Measurements from ENCODE around the gene COBL.

The COBL gene

DNA sequence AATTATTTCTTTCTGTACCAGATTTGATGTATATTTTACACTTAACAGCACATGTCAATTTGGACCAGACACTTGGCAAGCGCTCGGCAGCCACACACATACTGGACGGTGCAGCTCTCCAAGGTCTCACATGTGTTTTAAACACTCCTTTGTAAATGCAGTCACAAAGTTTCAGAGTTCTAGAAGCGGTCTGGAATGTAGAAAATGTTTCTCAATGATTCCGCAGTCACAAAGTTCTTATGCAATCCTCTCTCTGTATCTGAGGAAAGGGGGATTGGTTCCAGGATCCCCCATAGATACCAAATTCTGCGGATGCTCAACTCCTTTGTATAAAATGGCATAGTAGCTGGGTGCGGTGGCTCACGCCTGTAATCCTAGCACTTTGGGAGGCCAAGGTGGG, 280.9 kb downstream of the COBL start:
- no peak for DNase-seq

DNA sequence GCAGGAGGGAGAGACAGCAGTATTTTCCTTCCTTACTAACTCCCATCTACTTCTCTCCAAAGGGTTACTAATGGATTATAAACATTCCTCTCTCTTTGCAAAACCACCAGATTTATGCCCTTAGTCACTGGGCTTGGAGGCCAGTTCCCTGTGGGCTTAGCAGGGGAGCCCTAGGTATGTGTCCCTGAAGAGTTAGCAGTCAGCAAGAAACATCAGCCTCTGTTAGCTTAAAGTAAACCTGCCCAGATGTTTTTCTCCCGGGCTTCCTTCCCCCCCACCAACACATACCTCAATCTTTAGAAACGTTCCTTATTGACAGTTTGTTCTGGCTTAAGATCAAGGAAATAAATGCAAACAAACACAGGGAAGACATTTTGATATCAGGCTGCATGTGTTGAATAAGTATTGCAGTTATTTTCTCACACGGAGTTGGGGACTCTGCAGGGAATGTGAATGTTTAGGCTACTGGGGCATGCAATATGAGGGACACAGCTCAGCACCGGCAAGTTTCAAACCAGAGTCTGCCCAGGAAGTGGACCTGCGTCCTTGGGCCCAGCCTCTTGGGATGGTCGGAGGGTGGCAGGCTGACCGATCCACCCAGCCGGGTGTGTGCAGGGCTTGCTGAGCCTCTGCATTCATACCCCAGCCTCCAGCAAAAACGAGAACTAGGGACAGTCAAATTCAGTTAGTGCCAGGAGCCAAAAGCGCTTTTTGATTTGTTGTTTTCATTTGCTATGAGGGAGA, 281.9 kb downstream of the COBL start:
- no peak for DNase-seq

DNA sequence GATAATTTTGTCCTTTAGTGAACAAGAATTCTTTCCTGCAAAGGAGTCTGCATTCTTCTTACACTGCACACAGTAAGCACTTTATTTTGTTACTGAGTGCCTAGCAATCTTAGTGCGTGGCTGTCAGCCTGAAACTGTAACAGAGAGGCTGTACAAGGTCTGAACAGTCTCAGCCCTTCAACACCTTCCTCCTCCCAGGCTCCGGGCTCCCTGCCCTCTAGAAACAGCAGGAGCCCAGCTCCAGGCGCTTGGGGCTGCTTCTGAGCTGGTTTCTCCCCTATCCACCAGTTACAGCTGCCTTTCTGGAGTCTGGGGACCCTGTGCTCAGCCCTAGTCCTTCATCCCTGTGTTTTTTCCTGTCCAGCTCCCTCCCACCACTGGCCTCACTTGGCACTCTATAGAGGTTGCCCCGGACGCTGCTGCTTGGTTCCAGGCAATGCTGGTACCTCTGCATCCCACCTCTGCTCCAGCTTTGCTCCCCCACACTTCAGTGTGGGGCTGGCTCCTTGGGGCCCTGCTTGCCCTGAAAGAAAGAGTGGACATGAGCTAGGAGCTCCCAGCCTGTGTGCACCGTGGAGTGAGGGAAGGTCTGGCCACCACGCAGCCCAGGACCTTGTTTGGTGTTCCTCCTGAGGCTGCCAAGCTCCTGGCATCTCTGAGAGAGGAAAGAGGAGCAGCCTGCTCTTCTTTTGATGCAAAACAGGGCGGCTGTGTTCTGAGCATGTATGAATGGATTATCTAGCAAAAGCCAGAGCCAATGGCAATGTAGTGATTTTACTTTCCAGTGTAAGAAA, 282.7 kb downstream of the COBL start:
- no peak for DNase-seq

DNA sequence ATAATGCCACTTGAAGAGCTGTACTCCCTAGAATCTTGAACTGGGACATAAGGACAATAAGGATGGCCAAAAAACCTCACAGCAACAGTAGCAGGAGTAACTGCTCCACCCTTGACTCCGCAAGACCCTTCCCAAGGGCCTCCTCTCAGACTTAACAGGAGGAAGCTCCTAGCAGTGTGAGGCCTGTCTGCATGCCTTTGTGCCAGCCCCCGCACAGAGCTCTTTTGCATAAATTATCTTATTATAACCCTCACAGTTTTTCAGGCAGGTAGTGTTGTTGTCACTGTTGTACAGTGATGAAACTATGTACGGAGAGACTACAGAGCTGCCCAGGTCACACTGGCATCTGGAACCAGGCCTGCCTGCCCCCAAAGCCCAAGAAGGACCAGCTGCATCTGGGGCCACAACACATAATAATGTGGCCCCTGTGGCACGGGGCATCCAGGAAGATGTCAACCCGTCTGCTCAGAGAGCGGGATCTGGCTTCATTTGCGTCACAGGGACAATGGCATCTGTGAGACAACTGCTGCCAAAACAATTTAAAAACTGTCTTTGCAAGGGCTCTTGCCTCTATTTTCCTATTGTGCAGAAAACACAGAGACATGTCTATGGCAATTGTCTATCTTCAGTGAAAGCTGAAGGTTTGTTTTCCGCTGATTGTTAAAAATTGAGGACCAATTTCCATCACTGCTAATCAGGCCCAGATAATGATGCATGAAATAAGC, 284.7 kb downstream of the COBL start:
- no peak for DNase-seq

DNA sequence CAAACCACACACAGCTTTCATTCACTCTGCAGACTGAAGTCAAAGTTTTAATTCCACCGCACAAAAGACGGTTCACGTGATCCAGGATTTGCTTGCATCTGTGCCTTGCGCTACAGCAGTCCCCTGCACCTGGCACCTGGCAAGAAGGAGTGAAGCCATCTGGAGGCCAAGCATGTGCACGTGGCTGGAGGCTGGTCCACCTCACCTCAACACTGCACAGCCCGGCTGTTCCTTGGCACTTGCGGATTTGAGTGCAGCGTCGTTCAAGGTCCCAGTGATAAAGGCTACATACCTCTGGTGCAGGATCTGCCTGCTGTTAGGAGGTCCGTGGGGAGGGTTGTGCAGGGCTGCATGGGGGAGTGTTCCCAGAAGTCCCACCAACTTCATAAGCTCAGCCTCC, 285.4 kb downstream of the COBL start:
- DNase-seq = no peak

DNA sequence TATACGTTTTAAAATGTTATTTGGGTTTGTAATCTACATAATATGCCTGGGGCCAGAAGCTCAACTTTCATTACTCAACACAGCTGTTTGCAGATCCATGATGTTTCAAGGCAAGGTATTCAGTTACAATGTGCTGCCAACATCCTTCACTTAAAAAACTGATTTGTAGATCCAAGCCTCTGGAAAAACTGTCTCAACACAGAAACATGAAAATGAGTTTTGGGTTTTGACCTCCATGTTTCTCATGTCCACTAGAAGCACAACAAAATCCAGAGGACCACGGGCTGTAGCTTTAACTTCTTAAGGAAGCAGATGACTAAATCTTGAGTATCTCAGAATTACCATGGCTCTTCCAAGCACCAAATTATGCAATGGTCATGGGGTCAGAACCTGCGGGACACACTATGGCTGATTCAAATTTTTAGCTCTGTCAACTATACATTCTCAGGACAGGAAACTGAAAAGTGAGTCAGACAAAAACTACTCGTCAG, 286.9 kb downstream of the COBL start:
- DNase-seq = no peak

DNA sequence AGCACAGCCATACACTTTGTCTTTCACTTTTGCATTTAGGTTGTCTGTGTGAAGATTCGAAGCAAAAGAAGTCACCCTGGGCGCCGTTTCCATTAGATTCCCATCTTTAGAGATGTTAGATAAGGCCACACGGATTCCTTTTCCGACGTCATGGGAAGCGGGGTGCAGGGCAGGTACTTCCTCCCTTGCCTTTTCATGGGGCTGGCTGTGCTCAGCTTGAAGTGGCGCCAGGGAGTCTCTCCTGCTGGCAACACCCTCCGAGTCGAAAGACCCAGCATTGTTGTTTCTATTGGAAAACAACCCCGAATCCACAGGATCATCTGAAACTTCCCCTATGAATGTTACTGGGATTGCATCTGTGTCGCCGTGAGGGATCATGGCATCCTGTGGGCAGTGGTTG, 287.5 kb downstream of the COBL start:
- no peak for DNase-seq

DNA sequence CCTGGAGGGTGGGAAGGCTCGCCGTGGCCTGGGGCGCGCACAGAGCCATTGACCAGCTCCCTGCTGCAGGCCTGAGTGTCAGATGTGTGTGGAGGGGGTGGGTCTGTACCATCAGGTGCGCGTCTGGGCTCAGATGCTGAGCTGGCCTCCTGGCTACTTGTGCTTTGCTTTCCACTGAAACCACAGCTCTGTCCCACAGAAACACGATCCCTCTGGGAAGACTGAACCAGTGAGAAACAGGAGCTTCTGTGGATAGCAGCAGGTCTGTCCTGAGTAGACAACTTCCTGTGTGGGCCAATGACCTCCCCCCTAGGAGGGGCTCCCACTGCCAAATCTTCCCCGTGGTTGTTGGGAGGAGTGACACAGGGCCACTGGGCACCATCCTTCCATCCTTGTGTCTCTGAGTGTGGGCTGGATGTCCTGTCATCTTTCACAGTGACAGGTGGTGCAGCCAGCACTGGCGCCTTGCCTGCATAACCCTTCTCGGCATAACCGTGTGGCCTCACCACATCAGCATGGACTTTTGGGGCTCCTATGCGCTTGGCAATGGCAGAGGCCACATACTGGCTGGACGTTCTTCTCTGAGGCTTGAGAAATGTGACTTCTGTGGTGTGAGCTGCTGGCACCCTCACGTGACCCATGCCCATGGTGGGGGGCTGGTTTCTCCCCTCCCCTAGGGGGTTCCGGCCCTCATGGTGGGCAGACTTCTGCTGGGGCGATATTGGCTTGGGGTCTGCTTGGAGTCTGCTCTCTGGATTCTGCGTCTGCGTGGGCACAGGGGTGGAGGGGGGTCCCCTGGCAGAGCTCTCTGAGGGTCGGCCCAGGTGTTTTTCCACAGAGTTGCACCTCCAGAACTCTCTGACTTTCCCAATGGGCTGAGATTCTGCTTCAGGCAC, 288.4 kb downstream of the COBL start:
- no peak for DNase-seq

DNA sequence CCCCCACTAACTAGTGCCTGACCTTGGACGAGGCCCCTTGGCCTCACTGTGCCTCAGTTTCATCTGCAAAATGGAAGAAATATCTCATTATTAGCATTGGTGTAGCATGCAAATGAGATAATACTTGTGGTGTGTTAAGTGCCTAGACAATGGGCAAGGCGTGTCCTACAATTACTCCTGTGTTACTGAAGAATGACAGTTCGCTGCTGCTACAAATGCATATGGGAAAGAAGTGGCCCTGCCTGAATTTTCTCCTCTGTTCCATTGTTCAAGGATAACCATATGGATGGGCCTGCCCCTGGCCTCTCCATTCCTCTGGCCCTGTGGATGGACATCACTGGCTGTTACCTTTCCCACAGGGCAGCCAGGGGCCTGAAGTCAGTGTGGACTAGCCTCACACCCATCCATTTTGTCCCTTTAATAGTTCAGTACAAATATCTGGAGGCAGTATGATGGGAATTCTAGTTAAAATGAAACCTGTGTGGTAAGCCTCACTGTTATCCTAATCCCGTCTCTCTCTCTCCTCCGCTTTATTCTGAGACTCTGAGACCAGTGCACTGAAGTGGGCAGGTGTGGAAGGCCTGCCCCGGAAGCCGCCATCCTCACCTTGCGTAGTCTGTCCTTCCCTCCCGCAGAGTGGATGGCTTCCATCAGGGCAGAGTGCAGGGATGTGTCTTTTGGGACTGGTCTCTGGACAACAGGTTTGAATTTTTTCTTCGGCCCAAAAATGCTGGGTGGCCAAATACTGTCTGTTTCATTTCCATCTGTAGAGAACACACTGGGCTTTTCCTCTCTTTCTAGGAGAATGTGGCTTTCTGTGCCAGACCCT, 289.3 kb downstream of the COBL start:
- DNase-seq = no peak

DNA sequence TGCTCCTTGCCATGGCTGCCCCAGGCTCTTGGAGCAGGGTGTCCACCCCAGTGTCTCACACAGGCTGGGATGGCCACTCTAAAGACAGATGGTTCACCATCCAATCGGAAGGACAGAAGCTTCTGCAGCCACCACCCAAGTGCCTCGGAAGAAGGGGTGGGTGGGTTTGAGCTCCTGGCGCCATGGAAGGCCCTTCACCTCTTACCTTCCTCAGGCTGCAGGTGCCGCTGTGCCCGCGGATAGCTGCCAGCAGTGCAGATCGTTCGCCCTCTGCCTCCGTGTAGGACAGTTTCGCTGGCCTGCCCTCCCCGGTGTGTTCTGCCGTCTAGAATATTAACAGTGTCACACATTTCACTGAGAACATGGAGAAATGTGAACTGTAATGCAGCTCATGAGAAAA, 290.3 kb downstream of the COBL start:
- no peak for DNase-seq

DNA sequence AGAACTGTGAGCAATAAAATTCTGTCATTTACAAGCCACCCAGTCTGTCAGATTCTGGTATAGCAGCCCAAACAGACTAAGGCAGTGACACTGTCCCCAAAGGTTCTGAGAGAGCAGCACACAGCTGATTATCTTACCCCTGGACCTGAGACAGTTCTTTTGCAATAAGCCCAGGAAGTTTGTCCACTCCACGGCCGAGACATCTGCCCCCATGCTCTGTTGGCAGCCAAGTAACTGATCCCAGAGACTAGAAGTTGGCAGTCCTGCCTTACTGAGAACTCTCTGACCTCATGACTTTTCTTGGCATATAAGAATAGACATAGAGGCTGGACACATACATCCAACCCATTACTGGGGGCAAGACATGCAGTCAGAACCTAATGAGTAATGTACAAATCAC, 290.9 kb downstream of the COBL start:
- no peak for DNase-seq

DNA sequence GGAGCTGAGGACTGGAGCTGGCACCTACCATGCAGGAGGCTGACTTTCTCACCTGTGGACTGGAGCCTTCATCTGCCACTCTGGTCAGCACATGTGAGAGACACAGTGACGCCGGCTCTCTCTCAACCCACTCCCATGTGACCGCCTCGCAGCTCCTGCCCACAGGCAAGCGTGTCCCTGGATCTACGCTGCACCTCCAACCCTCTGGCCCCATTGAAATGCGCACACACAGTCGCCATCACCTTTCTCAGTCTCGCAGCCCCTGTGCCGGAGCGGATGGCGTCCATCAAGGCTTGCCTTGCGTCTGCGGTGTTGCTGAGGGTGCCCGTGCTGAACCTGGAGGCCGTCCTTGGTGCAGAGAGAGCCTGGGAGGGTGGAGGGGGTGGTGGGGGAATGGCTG, 291.7 kb downstream of the COBL start:
- DNase-seq = no peak

DNA sequence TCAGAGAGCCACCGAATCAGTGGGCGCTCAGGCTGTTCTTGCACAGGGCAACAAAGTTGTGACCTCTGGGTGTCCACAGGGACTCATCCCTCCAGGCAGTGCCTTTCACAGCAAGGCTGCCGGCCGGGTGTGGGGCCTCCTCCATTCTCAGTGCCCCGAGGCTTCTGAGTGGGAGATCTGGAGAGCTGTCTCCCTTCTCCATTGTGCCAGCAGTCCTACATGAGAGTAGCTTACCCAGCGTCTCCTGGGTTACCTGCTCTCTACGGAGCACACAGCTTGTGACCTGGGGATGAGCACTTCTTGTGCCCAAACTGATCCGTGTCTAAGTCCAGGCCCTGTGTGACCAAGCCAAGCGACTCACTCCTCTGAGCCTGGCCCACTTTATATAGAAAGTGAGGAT, 293.1 kb downstream of the COBL start:
- no peak for DNase-seq

DNA sequence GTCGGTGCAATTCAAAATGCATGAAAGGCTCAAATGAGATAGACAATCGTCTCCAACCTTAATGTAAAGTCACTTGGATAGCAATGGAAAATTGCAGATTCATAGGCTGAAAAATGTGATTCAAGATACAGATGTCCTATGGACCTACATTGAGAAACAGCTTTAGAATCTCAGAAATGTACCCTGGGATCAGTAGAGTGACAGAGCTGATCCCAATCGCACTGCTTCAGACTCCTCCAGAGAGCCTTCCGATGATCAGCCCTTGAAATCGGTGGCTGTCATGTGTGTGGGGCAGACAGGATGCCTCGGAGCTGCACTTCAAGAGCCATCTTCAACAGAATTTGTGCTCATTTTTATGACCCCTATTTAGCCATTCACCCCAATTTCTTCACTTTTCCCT, 293.8 kb downstream of the COBL start:
- no peak for DNase-seq

DNA sequence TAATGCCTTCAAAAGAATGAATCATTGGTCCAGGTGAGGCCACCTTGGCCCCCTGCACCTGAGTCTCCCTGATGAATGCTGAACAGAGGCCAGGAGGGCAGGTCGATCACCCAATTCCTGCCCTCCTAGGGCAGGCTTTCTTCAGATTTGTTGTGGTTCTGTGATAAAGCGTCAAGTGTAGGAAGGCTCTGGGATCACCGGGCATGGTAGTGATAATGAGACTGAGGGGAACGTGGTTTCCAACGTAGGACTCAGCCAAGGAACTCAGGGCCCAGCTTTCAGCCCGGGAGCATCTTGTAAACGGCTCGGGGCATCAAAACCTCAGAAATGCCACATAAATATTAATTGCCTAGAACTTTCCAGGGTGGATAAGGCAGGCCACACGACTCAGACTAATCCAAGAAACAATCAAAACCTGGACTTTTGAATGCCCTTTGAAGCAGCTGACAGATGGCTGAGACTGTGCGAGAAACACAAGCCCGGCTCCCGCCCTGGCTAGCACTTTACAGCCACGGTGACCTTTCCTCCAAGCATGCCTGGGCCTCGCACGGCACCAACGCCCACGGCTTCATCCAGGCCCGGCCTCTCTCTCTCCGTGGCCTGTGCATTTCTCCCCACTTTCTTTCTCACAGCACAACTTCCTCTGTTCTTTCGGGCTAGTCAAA, 294.6 kb downstream of the COBL start:
- DNase-seq = no peak

DNA sequence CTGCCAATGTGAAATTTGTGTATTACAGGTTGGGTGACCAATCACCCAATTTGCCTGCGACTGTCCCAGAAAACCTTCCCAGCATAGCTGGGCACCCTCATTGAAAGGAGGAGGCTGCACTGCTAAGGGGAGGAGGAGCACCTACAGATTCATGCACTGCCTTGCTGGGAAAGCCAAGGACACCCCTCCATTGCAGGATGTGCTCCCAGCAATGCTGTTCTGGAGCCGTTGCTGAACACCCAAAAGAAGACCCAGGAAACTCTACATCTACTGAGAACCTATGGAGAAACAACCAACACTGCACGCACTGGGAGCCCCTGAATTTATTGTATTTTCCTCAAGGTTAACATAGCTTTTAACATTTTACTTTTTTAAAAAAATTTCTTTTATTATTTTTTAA, 295.7 kb downstream of the COBL start:
- DNase-seq = no peak

DNA sequence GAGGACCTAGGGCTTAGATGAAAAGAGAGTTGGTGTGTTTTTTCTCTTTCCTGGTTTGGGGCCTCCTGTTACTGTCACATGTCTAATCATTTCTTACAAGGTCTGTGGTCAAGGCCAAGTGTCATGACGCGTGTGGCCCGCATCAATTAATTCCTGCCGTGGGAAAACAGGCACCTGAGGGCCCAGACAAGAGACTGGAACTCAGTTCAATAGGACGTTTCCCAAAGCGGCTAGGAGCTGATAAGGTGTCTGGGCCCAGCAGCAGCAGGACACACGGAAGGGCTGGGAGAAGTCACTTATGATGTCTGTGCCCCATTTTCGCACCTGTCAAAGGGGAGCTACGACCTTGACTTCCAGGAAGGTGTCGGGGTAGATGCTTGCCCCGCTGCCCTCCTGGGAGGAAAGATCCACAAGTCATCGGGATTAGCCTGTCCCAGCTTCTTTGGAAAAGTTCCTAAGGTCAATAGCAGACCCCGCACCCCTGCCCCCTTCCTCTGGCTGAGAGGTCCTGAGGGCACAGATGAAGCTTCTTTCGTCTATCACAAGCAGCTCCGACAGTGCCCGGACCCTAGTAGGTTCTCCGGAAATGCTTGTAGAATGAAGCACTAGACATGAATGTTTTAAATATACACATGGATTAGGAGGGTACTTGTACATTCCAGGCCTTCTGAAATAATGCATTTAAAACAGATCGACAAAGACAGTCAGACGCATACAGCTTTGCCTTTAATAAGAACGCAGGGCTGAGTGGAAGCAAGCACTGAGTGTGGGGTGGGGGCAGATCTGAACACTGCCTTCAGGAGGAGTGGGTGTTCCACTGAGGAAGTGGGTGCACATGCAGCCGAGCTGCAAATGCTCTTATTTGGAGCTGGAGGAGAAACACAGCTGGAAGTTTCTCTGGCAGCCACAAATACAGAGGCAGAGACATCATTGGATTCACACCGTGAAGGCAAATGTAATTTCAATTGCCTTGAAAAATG, 296.4 kb downstream of the COBL start:
- DNase-seq = no peak

DNA sequence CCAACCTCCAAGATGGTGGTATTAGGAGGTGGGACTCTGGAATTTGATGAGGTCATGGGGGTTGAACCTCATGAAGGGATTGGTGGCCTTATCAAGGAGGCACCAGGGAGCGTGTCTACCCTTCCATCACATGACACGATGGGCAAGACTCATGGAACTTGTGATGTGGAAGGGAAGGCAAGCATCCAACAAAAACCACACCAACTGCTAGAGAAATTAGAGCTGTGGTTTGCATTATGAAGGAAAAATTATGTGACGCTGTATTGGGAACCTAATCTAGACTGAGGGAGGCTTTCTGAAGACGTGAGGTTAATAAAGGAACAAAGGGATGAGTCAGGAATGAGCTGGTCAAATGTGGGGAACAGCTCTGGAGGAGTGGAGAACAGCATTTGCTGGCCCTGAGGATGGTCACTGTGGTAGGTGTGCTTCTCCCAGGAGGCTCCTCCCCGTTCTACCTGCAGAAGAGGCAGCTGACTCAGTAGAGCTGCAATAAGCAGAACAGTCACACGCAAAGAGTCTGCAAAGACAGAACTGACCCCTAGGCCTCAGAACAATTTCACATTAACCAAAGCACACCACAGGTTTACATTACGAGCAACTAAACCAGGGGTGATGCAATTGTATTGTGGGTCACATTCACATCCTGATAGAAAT, 297.3 kb downstream of the COBL start:
- DNase-seq = no peak

Measured in CD4-positive, alpha-beta T cell treated with Interleukin-4 for 1 hour (primary cell).